ENCODE measurements around the gene IL1B. TPM values are rescaled to one million over a fixed set of nuclear protein-coding genes. Genes with fewer than 3 reads are reported as not detected.

IL1B gene
- total and polyA plus RNA-seq, 2 experiments from 2014 or later, result 1.1 to 2.4 TPM

GRCh38 chr2:112791693-112792230, 44.8 kb downstream of the IL1B start:
- WGBS (ENCODE audit: low lambda C conversion rate, missing lambda C conversion rate), result 90% methylated on average over 3 of the region's 3 CpGs
- H2AFZ ChIP-seq, result no peak overlapping the region
- H3K4me1 ChIP-seq (ENCODE audit: insufficient read depth), result no peaks in the 10 kb centered on the region
- no peaks in the 10 kb centered on the region for H3K9me3 ChIP-seq (ENCODE audit: low read depth)
- H3K27me3 ChIP-seq, result no peaks in the 10 kb centered on the region
- no peaks in the 10 kb centered on the region for H3K36me3 ChIP-seq (replicated peaks; ENCODE audit: insufficient read depth, low read depth)
- TF ChIP-seq EZH2 (IDR thresholded peaks at IDR 0.05; ENCODE audit: borderline replicate concordance), result no peak
- TF ChIP-seq, protein P1, sequence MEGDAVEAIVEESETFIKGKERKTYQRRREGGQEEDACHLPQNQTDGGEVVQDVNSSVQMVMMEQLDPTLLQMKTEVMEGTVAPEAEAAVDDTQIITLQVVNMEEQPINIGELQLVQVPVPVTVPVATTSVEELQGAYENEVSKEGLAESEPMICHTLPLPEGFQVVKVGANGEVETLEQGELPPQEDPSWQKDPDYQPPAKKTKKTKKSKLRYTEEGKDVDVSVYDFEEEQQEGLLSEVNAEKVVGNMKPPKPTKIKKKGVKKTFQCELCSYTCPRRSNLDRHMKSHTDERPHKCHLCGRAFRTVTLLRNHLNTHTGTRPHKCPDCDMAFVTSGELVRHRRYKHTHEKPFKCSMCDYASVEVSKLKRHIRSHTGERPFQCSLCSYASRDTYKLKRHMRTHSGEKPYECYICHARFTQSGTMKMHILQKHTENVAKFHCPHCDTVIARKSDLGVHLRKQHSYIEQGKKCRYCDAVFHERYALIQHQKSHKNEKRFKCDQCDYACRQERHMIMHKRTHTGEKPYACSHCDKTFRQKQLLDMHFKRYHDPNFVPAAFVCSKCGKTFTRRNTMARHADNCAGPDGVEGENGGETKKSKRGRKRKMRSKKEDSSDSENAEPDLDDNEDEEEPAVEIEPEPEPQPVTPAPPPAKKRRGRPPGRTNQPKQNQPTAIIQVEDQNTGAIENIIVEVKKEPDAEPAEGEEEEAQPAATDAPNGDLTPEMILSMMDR (IDR thresholded peaks at IDR 0.05; ENCODE audit: poor library complexity), result no peak
- TF ChIP-seq EZH2phosphoT487 (IDR thresholded peaks at IDR 0.05; ENCODE audit: low read depth, severe bottlenecking, unreplicated experiment), result no peak
- DNase-seq (ENCODE audit: low spot score), result no peak
- H3K9me2 ChIP-seq (replicated peaks; ENCODE audit: insufficient read depth), result no peaks in the 10 kb centered on the region
- H3K27ac ChIP-seq, result no peak overlapping the region
- no peaks in the 10 kb centered on the region for H3K79me2 ChIP-seq
- H4K20me1 ChIP-seq (ENCODE audit: insufficient read depth, poor library complexity, severe bottlenecking), result no peaks in the 10 kb centered on the region
- H3K4me3 ChIP-seq, result no peak overlapping the region
- H3K4me2 ChIP-seq, result no peak overlapping the region

- Histone ChIP-seq H3K27me3 (no peaks in the 10 kb centered on the region), H3K4me1 (ENCODE audit: insufficient read depth) (no peaks in the 10 kb centered on the region), H3K9me3 (ENCODE audit: low read depth) (no peaks in the 10 kb centered on the region), H3K4me3 (no peak overlapping the region), H2AFZ (no peak overlapping the region), H3K27ac (no peak overlapping the region), H4K20me1 (ENCODE audit: insufficient read depth, poor library complexity, severe bottlenecking) (no peaks in the 10 kb centered on the region), H3K36me3 (replicated peaks; ENCODE audit: insufficient read depth, low read depth) (no peaks in the 10 kb centered on the region), H3K9me2 (replicated peaks; ENCODE audit: insufficient read depth) (no peaks in the 10 kb centered on the region), H3K79me2 (no peaks in the 10 kb centered on the region), H3K4me2 (no peak overlapping the region)
- no peak for DNase-seq (ENCODE audit: low spot score)
- WGBS (ENCODE audit: low lambda C conversion rate, missing lambda C conversion rate), result 95% methylated on average over 3 of the region's 3 CpGs
- TF ChIP-seq, protein P1 (IDR thresholded peaks at IDR 0.05; ENCODE audit: poor library complexity), result no peak
- TF ChIP-seq EZH2 (IDR thresholded peaks at IDR 0.05; ENCODE audit: borderline replicate concordance), result no peak
- TF ChIP-seq EZH2phosphoT487 (IDR thresholded peaks at IDR 0.05; ENCODE audit: low read depth, severe bottlenecking, unreplicated experiment), result no peak
Measured at GRCh38 chr2:112791019-112791418, 45.6 kb downstream of the IL1B start.

DNA sequence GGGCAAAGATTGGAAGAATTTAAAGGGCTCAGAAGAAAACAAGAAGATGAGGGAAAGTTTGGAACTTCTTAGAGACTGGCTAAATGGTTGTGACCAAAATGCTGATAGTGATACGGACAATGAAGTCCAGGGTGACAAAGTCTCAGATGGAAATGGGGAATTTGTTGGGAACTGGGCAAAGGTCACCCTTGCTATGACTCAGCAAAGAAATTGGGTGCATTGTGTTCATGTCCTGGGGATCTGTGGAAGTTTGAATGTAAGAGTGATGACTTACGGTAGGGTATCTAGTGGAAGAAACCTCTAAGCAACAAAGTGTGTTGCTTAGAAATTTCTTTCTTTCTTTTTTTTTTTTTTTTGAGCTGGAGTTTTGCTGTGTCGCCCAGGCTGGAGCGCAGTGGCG, 46.3 kb downstream of the IL1B start:
- Histone ChIP-seq H3K4me1 (ENCODE audit: insufficient read depth) (no peaks in the 10 kb centered on the region), H2AFZ (no peak overlapping the region), H3K9me3 (ENCODE audit: low read depth) (no peaks in the 10 kb centered on the region), H3K4me2 (no peak overlapping the region), H3K4me3 (no peak overlapping the region), H3K79me2 (no peaks in the 10 kb centered on the region), H4K20me1 (ENCODE audit: insufficient read depth, poor library complexity, severe bottlenecking) (no peaks in the 10 kb centered on the region), H3K27me3 (no peaks in the 10 kb centered on the region), H3K36me3 (replicated peaks; ENCODE audit: insufficient read depth, low read depth) (no peaks in the 10 kb centered on the region), H3K27ac (no peak overlapping the region), H3K9me2 (replicated peaks; ENCODE audit: insufficient read depth) (no peaks in the 10 kb centered on the region)
- TF ChIP-seq EZH2 (IDR thresholded peaks at IDR 0.05; ENCODE audit: borderline replicate concordance) (no peak), EZH2phosphoT487 (IDR thresholded peaks at IDR 0.05; ENCODE audit: low read depth, severe bottlenecking, unreplicated experiment) (no peak)
- TF ChIP-seq, protein P1 (IDR thresholded peaks at IDR 0.05; ENCODE audit: poor library complexity), result no peak
- no peak for DNase-seq (ENCODE audit: low spot score)
- WGBS (ENCODE audit: low lambda C conversion rate, missing lambda C conversion rate), result 98% methylated on average over 5 of the region's 5 CpGs
